ENCODE data around the gene SORCS2.

The SORCS2 gene

DNA sequence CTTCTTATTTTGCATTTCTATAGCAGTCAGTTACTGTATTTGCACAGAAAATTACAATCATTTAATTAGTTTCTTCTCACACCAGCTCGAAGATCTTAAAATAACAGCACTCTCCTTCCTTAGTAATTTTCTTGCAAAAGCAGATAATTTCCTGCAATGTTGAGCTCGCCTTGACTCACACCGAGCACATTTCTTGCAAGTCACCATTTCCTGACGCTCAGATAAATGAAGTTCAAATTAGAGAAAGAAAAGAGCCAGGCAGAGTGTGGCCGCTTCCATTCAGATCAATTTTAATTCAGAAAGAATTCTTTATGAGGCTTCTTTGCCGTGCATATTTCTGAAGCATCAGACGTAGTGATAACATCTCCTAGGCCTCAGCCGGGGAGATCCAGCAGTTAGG is 10.1 kb downstream of the SORCS2 start:
- TF ChIP-seq, protein P1, sequence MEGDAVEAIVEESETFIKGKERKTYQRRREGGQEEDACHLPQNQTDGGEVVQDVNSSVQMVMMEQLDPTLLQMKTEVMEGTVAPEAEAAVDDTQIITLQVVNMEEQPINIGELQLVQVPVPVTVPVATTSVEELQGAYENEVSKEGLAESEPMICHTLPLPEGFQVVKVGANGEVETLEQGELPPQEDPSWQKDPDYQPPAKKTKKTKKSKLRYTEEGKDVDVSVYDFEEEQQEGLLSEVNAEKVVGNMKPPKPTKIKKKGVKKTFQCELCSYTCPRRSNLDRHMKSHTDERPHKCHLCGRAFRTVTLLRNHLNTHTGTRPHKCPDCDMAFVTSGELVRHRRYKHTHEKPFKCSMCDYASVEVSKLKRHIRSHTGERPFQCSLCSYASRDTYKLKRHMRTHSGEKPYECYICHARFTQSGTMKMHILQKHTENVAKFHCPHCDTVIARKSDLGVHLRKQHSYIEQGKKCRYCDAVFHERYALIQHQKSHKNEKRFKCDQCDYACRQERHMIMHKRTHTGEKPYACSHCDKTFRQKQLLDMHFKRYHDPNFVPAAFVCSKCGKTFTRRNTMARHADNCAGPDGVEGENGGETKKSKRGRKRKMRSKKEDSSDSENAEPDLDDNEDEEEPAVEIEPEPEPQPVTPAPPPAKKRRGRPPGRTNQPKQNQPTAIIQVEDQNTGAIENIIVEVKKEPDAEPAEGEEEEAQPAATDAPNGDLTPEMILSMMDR (IDR thresholded peaks at IDR 0.05; ENCODE audit: control insufficient read depth, insufficient read depth, low read depth, low read length, missing control alignments) = no peak
- DNase-seq (ENCODE audit: low read depth) = no peak
- no peak overlapping the region for H3K4me3 ChIP-seq (ENCODE audit: control insufficient read depth, low read depth, low read length)

DNA sequence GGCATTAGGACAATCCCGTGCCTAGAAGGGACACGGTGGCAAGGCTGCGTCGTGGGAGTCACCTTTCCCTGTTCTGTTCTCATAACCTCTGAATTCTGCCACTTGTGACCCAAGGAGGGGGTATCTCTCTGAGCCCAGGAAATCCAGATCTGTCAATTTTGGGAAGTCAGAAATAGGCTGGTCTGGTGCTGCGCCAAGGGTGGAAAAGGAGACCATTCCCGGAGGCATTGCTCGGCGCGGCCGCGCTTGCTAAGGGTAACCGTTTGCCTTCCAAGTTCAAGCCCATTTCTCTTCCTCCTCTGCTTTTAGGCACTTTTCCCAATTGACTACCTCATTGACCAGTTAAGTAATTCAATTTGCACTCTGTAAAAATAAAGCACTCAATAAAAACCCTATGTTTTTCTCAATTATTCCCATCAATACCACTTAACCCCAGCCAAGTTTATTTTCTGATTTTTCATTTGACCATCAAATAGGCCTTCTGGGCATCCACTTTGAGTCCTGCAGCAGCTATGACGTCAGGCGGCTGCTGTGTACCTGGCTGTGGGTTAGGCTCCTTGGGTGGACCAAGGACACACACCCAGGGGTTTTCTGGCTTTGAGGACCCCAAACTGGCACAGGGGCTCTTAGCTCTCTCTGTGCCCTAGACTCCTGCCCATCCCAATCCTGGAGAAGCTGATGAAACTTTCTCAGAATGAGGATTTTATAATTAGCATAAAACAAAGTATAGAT is 12.5 kb downstream of the SORCS2 start:
- no peak overlapping the region for H3K4me3 ChIP-seq (ENCODE audit: control insufficient read depth, low read depth, low read length)
- TF ChIP-seq, protein P1 (IDR thresholded peaks at IDR 0.05; ENCODE audit: control insufficient read depth, insufficient read depth, low read depth, low read length, missing control alignments) = no peak

DNA sequence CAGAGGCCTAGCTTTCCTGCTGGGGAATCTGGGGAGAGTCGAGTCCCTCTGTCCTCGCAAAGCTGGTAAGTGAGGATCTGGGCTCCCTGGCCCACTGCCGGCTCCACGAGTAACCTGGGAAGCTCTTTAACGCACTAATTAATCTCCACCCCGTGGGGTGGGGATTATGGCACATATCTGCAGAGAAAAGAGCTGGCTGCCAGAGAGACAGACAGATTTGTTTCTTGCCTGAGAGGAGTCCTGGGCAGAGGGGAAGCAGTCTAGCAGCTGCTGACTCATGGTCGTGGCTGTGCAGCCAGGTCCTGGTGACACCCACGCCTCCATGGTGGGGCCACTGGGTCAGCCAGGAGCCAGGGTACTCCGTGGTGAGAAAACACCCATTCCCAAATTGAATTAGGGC is 14.0 kb downstream of the SORCS2 start:
- no peak overlapping the region for H3K4me3 ChIP-seq (ENCODE audit: control insufficient read depth, low read depth, low read length)
- TF ChIP-seq, protein P1 (IDR thresholded peaks at IDR 0.05; ENCODE audit: control insufficient read depth, insufficient read depth, low read depth, low read length, missing control alignments) = no peak
- no peak for DNase-seq (ENCODE audit: low read depth)

More for the DNA sequence above, 12.5 kb downstream of the SORCS2 start:
- DNase-seq (ENCODE audit: low read depth) = no peak

DNA sequence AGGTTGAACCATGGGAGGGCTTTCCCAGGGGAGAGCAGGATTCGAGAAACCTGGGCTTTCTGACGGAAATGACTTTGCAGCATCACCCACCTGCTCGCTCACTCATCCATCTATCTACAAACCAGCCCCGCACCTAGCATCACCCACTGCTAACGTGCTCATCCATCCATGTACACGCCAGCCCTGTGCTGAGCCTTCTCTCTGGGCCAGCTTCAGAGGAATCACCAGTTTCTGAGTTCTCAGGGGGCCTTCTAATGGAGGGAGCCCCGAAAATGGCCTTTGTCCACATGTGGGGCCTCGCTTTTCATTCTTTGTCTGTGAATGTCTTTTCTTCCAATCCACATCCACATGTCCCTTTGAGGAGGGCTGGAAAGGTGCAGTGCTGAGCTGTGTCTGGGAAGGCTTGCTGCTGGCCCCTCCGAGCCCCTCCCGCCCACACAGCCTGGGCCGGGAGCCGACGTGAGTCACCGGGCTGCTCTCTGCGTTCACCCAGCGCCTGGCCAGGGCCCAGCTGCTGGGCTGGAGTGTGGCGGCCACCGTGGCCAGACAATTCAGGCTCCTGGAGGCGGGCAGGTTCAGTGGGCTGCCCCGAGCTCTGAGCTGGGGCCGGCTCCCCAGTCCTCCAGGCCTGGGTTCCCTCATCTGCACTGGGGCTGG is 14.7 kb downstream of the SORCS2 start:
- H3K4me3 ChIP-seq (ENCODE audit: control insufficient read depth, low read depth, low read length) = no peak overlapping the region
- TF ChIP-seq, protein P1 (IDR thresholded peaks at IDR 0.05; ENCODE audit: control insufficient read depth, insufficient read depth, low read depth, low read length, missing control alignments) = no peak
- peak; percentile 55 for DNase-seq (ENCODE audit: low read depth)

DNA sequence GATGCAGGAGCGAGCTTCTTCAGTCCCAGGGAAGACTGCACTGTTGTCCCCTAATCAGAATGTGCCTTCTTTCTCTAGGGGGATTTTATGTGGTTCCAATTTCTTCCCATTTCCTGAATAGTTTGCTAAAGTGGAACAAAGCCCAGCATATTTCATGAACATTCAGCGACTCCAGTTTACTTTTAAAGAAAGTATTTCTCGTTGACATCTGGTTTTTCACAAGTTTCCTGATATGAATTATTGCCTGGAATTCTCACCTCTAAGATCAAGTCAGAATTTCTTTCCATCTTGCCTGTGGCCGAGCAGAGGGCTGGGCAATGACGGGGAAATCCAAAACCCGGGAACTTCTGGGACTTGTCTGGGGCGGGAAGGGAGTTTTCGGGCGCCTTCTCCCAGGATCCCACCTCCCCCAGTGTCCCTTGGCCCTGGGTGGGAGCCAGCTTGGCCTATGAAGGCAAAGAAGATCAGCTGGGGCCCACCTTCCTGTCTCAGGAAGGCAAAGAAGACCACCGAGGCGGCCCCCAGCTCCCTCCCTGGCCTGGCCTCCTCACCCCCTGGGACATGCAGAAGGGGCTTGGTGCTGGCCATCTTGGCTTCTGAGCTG is 15.4 kb downstream of the SORCS2 start:
- TF ChIP-seq, protein P1 (IDR thresholded peaks at IDR 0.05; ENCODE audit: control insufficient read depth, insufficient read depth, low read depth, low read length, missing control alignments) = no peak
- DNase-seq (ENCODE audit: low read depth) = no peak
- H3K4me3 ChIP-seq (ENCODE audit: control insufficient read depth, low read depth, low read length) = no peak overlapping the region

DNA sequence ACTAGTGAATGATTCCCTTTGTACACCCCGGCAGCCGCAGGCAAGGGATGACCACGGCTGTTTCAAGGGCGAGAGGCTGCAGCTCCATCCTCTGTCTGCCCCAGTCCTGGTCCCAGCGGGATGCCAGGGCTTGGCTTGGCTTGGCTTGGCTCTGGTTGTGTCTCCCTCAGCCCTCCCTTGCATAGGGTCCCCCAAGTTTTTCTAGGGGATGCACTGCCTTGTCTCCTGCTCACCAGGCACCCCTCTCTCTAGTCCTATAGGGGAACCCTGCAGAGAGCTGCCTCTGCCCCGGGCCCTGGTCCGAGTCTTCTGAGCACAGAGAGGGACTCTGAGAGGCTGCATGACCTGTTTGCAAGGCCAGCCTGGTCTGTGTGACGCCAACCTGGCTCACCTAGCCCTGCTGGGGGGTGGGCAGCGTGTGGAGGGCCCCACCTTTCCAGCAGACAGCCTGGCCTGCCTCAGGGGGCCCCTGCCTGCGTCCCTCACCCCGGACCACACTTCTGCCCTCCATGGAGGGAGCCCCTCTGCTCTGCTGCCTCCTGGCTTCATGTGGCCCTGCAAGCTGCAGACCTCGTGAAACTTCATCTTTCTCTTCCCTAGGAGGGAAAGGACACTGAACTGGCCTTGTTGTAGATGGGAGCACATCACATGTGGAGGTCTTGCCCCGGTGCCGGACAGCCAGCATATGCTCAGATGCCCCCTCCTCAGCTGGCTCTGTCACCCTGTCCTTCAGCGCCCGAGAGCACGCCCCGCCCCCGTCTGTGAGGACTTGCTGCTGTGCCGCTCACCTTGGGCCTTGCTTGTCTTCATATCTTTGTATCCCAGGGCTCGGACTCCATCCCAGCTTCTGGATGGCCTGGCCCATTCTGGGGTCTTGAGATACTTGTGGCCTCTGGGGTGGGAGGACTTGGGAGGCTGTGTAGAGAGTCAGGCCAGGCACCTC is 16.4 kb downstream of the SORCS2 start:
- TF ChIP-seq, protein P1 (IDR thresholded peaks at IDR 0.05; ENCODE audit: control insufficient read depth, insufficient read depth, low read depth, low read length, missing control alignments) = no peak
- no peak for DNase-seq (ENCODE audit: low read depth)
- H3K4me3 ChIP-seq (ENCODE audit: control insufficient read depth, low read depth, low read length) = no peak overlapping the region
